K562 (cell line): ENCODE results near the gene NUB1. TPM values are rescaled to one million over a fixed set of nuclear protein-coding genes. Genes with fewer than 3 reads are reported as not detected.

Experiments used
- ATAC-seq: fragments of 200-7000 bp; cut with Tn5 transposase; 3 replicates; pipeline ENCODE4 v1.9.1; 2020; ENCODE audit warnings: moderate library complexity
- BruUV-seq: library from RNA; stranded (reverse); fragments of 400-500 nt; replicated peaks from 2 replicates; lab custom pipeline; 2021; lab: Mats Ljungman, UMichigan
- CTCF ChIA-PET: fragments of 300-600 bp; formaldehyde crosslinking; extraction: SDS; loops from one replicate; lab custom pipeline; 2021; ENCODE audit warnings: low intra/inter-chr PET ratio; lab: Yijun Ruan, JAX
- POLR2A ChIA-PET: fragments of 300-600, 350-650 bp; sonication (Branson Sonifier 250); formaldehyde crosslinking; extraction: SDS; loops from one replicate; lab custom pipeline; 2021; ENCODE audit warnings: antibody characterized with exemption, inconsistent platforms; lab: Yijun Ruan, JAX
- DNase-seq, 4 experiments: peaks; one replicate each; pipeline versions ENCODE4 v3.0.0 to v3.0.0-alpha.2; 2011 to 2018; ENCODE audit warnings: low spot score in 3 of 4, mixed read lengths in 3 of 4; ENCODE audit errors: extremely low read depth in 1 of 4
- FAIRE-seq: peaks from 2 replicates; lab custom pipeline; 2011; peaks lifted over from hg19 to GRCh38; lab: Jason Lieb, UNC
- H2AFZ ChIP-seq: 2 replicates; pipeline ENCODE4 v1.6.0; 2011; ENCODE audit warnings: low read depth, low read length, control low read depth, inconsistent platforms
- H3K27ac ChIP-seq: fragments of 200-600 bp; 3 replicates; pipeline ENCODE4 v1.8.0; 2011; ENCODE audit warnings: low read depth, mild to moderate bottlenecking, control low read depth, inconsistent platforms, low read length, moderate library complexity, mixed read lengths; ENCODE audit errors: extremely low read depth
- H3K27me3 ChIP-seq, 2 experiments: fragments of 300-600 bp in 1 of 2; 2 replicates in 1 of 2; 3 replicates in 1 of 2; pipeline versions ENCODE4 v1.6.0 to v1.8.0; 2011; ENCODE audit warnings: inconsistent platforms in 2 of 2, low read length in 2 of 2, mild to moderate bottlenecking in 1 of 2, mixed read lengths in 1 of 2, moderate library complexity in 1 of 2; ENCODE audit not compliant: control insufficient read depth in 2 of 2, insufficient read depth in 2 of 2
- H3K36me3 ChIP-seq: fragments of 300-600 bp; 3 replicates; pipeline ENCODE4 v1.8.0; 2011; ENCODE audit warnings: mild to moderate bottlenecking, low read length, inconsistent platforms; ENCODE audit not compliant: control insufficient read depth, insufficient read depth
- H3K4me1 ChIP-seq, 2 experiments: fragments of 200-600 bp in 1 of 2; replicated peaks in 1 of 2; 2 replicates in 1 of 2; 3 replicates in 1 of 2; pipeline versions ENCODE4 v1.5.1 to v1.8.0; 2011; ENCODE audit warnings: inconsistent platforms in 2 of 2, low read length in 2 of 2, mild to moderate bottlenecking in 1 of 2, mixed read lengths in 1 of 2, moderate library complexity in 1 of 2; ENCODE audit not compliant: control insufficient read depth in 2 of 2, insufficient read depth in 2 of 2
- H3K4me2 ChIP-seq: 2 replicates; pipeline ENCODE4 v1.6.1; 2011; ENCODE audit warnings: low read length, control low read depth, inconsistent platforms, mixed read lengths; ENCODE audit not compliant: insufficient read depth
- H3K4me3 ChIP-seq: fragments of 200-600 bp; sonication (generic), shearing (Covaris generic); 2 replicates; pipeline ENCODE4 v1.5.1; 2016; ENCODE audit warnings: control low read depth, inconsistent platforms
- H3K79me2 ChIP-seq: fragments of 200-600 bp; 3 replicates; pipeline ENCODE4 v1.8.0; 2011; ENCODE audit warnings: low read length, inconsistent platforms; ENCODE audit not compliant: control insufficient read depth, insufficient read depth
- H3K9ac ChIP-seq, 2 experiments: 2 replicates each; pipeline versions ENCODE4 v1.6.0 to v1.6.1; 2011; ENCODE audit warnings: low read depth in 2 of 2, low read length in 2 of 2, control low read depth in 1 of 2, inconsistent platforms in 1 of 2, mild to moderate bottlenecking in 1 of 2, mixed read lengths in 1 of 2; ENCODE audit not compliant: insufficient read depth in 1 of 2
- H3K9me1 ChIP-seq: one replicate; pipeline ENCODE4 v1.6.0; 2011; ENCODE audit warnings: inconsistent platforms, mild to moderate bottlenecking, low read length, moderate library complexity; ENCODE audit not compliant: control insufficient read depth, insufficient read depth
- H3K9me3 ChIP-seq: replicated peaks from 2 replicates; pipeline ENCODE4 v1.5.1; 2011; ENCODE audit warnings: low read depth, low read length, inconsistent platforms; ENCODE audit not compliant: control insufficient read depth, insufficient read depth
- H4K20me1 ChIP-seq: replicated peaks from 2 replicates; pipeline ENCODE4 v1.6.1; 2011; ENCODE audit warnings: low read length, inconsistent platforms, mixed read lengths; ENCODE audit not compliant: control insufficient read depth, insufficient read depth
- BCOR ChIP-seq: fragments of 450-650 bp; IDR thresholded peaks from 2 replicates; pipeline ENCODE4 v1.6.1; 2016
- BRCA1 ChIP-seq, 2 experiments: fragments of 450-650 bp in 1 of 2; sonication (generic) in 1 of 2; formaldehyde crosslinking in 1 of 2; IDR thresholded peaks; 2 replicates each; pipeline versions ENCODE4 v1.5.0 to v1.6.1; 2017 to 2020; ENCODE audit warnings: mild to moderate bottlenecking in 1 of 2, missing genetic modification reagents in 1 of 2
- FOXJ3 ChIP-seq: sonication (generic); formaldehyde crosslinking; IDR thresholded peaks from 2 replicates; pipeline ENCODE4 v1.4.0; 2020; ENCODE audit warnings: mild to moderate bottlenecking, missing genetic modification reagents
- FOXM1 ChIP-seq, 2 experiments: fragments of 450-650 bp in 1 of 2; sonication (generic) in 1 of 2; formaldehyde crosslinking in 1 of 2; IDR thresholded peaks; 2 replicates each; pipeline versions ENCODE4 v1.6.1 to v1.9.0; 2017 to 2022; ENCODE audit warnings: low read depth in 2 of 2, mild to moderate bottlenecking in 2 of 2, missing genetic modification reagents in 1 of 2, moderate library complexity in 1 of 2
- LCOR ChIP-seq: sonication (generic); formaldehyde crosslinking; IDR thresholded peaks from 2 replicates; pipeline ENCODE4 v1.8.0; 2022; ENCODE audit warnings: mild to moderate bottlenecking, missing genetic modification reagents
- MEIS2 ChIP-seq: fragments of 450-650 bp; IDR thresholded peaks from 2 replicates; pipeline ENCODE4 v1.6.1; 2014; ENCODE audit warnings: mild to moderate bottlenecking; ENCODE audit not compliant: partially characterized antibody
- MNT ChIP-seq, 2 experiments: fragments of 450-650 bp; conservative IDR thresholded peaks; 2 replicates each; pipeline ENCODE4 v1.6.1; 2017; ENCODE audit warnings: mild to moderate bottlenecking in 2 of 2, moderate library complexity in 2 of 2
- NFE2 ChIP-seq: IDR thresholded peaks from 2 replicates; pipeline ENCODE4 v1.6.1; 2014; ENCODE audit warnings: antibody characterized with exemption, low read depth
- PKNOX1 ChIP-seq: fragments of 450-650 bp; IDR thresholded peaks from 2 replicates; pipeline ENCODE4 v1.6.1; 2016
- RUNX1 ChIP-seq: sonication (generic); IDR thresholded peaks from 2 replicates; pipeline ENCODE4 v1.6.1; 2016; ENCODE audit warnings: antibody characterized with exemption, low read depth
- WGBS: fragments of 100-300 bp; shearing (Covaris generic); methylation state at CpG from one replicate; pipeline ENCODE4 v1.1.6; 2016; ENCODE audit warnings: low coverage, mixed read lengths; ENCODE audit not compliant: insufficient coverage; ENCODE audit errors: missing lambda C conversion rate; 5-methylcytosine and 5-hydroxymethylcytosine counted together
- in situ Hi-C: fragments of 300-500 bp; cut with MboI; formaldehyde crosslinking; loops from 4 replicates; pipeline ENCODE4 v1.15.0; 2018; ENCODE audit warnings: inconsistent platforms, mixed read lengths
- intact Hi-C: fragments of 100-400 bp; cut with micrococcal nuclease; formaldehyde crosslinking; loops from 2 replicates; pipeline ENCODE4 v1.14.2; 2022
- polyA plus RNA-seq, 8 experiments: library from polyadenylated mRNA; depleted of rRNA in 4 of 8; stranded (reverse) in 5 of 8; unstranded in 3 of 8; fragments of >200 nt; fragmentation: Nextera tagmentation in 2 of 8; fragmentation: Illumina TruSeq in 1 of 8; extraction: Ambion mirVana in 2 of 8; extraction: Trizol in 1 of 8; gene quantifications; 2 replicates each; pipeline versions ENCODE4 v1.2.1 to v1.2.3, GENCODE V29; 2011 to 2014; ENCODE audit warnings: inconsistent platforms in 1 of 8, missing spikeins in 1 of 8
- total RNA-seq, 7 experiments: library from RNA; depleted of rRNA in 6 of 7; stranded (reverse); fragments of >200 nt in 6 of 7; fragmentation: Illumina TruSeq in 2 of 7; extraction: Trizol in 2 of 7; gene quantifications; 2 replicates each; pipeline versions ENCODE4 v1.2.1 to v1.2.3, GENCODE V29; 2011 to 2021; ENCODE audit warnings: low replicate concordance in 1 of 7

NUB1 gene
- total and polyA plus RNA-seq, 9 of the 15 experiments (the other 6 are each of a cell fraction or from before 2014, with no cell fraction given): 43.2 to 159 (median 85.2) TPM

- TF ChIP-seq MNT (conservative IDR thresholded peaks at IDR 0.05): no peak
- no peak for TF ChIP-seq NFE2
- no peak for TF ChIP-seq FOXM1 (IDR thresholded peaks at IDR 0.05; ENCODE audit: low read depth)
- TF ChIP-seq FOXM1 (CRISPR knock-in tag; IDR thresholded peaks at IDR 0.05; ENCODE audit: low read depth): no peak
- no peak for TF ChIP-seq BRCA1 (IDR thresholded peaks at IDR 0.05)
- no peak for TF ChIP-seq BRCA1 (CRISPR knock-in tag; IDR thresholded peaks at IDR 0.05)
- no peak for TF ChIP-seq RUNX1
Observed at GRCh38 chr7:151388430-151388829, 46.8 kb downstream of the NUB1 start (continued).

GRCh38 chr7:151389096-151389767 is 47.6 kb downstream of the NUB1 start:
- TF ChIP-seq LCOR (CRISPR knock-in tag) (no peak), MEIS2 (peak; percentile 17), BCOR (no peak), PKNOX1 (peak; percentile 21; the same call in 1 of the 2 replicates), FOXJ3 (CRISPR knock-in tag) (no peak)
- BruUV-seq: no TSS peak
- no peak overlapping the region for H2AFZ ChIP-seq
- in situ Hi-C loops: no loop called here
- H3K9me1 ChIP-seq: no peaks in the 10 kb centered on the region
- peaks cover 25 to 72% of the 10 kb centered on the region in 2 experiments for H3K4me1 ChIP-seq
- peak overlapping the region in 1 of 2 experiments; percentile 53; a peak in 2 of 4 replicates for H3K9ac ChIP-seq
- H3K79me2 ChIP-seq: no peaks in the 10 kb centered on the region
- no peaks in the 10 kb centered on the region for H3K36me3 ChIP-seq
- CTCF ChIA-PET: interaction anchor here (0.6 kb wide), 1 partner anchor 635 kb away, joined by 4 read pairs; no protein-coding TSS in a partner anchor
- no peak overlapping the region for H3K4me2 ChIP-seq
- 46% methylated on average over 20 of the region's 21 CpGs for WGBS
- 0 out of 2 replicates have a peak, but pooled peaks cover 5% of the 10 kb centered on the region for H4K20me1 ChIP-seq
- H3K27me3 ChIP-seq: peaks cover 13 to 75% of the 10 kb centered on the region in 2 experiments; a peak in 4 of 5 replicates
- DNase-seq: no peak
- H3K9me3 ChIP-seq: no peaks in the 10 kb centered on the region
- POLR2A ChIA-PET: interaction anchor here (0.7 to 1.2 kb wide), 2 partner anchors 11 to 73 kb away, joined by 3 to 4 read pairs; no protein-coding TSS in a partner anchor
- H3K27ac ChIP-seq: no peak overlapping the region
- ATAC-seq: no peak
- no peak overlapping the region for H3K4me3 ChIP-seq
- intact Hi-C loops: no loop called here
- FAIRE-seq: no peak
